Heart right ventricle (tissue), 16 donors: ENCODE data around the gene PCYOX1L. TPM values are rescaled to one million over a fixed set of nuclear protein-coding genes. Genes with fewer than 3 reads are reported as not detected.

Experiments used
- ATAC-seq, 8 donors: fragments of 200-7000 bp; cut with Tn5 transposase; one replicate each; pipeline ENCODE4 v1.9.1; 2020; ENCODE audit warnings: mild to moderate bottlenecking in 8 of 8, moderate library complexity in 8 of 8, moderate number of reproducible peaks in 1 of 8
- DNase-seq, 2 donors: peaks; one replicate each; pipeline ENCODE4 v3.0.0-alpha.2; 2020
- H3K27ac ChIP-seq, 10 donors: fragments of 200-600 bp; sonication (generic) in 2 of 10; one replicate each; pipeline versions ENCODE4 v1.5.0 to v1.8.0; 2020 to 2022; ENCODE audit warnings: mild to moderate bottlenecking in 3 of 10
- H3K27me3 ChIP-seq, 7 donors: fragments of 200-600 bp; one replicate each; pipeline ENCODE4 v1.8.0; 2021 to 2022; ENCODE audit warnings: mild to moderate bottlenecking in 2 of 7
- H3K36me3 ChIP-seq, 9 donors: fragments of 200-600 bp; sonication (generic) in 1 of 9; one replicate each; pipeline versions ENCODE4 v1.5.0 to v1.8.0; 2020 to 2022; ENCODE audit warnings: mild to moderate bottlenecking in 2 of 9
- H3K4me1 ChIP-seq, 9 donors: fragments of 200-600 bp; sonication (generic) in 1 of 9; one replicate each; pipeline versions ENCODE4 v1.5.0 to v1.8.0; 2020 to 2022; ENCODE audit warnings: mild to moderate bottlenecking in 4 of 9
- H3K4me3 ChIP-seq, 10 donors: fragments of 200-600 bp; sonication (generic) in 2 of 10; one replicate each; pipeline versions ENCODE4 v1.5.0 to v1.8.0; 2020 to 2022; ENCODE audit warnings: mild to moderate bottlenecking in 7 of 10, moderate library complexity in 2 of 10
- H3K9me3 ChIP-seq, 11 donors: fragments of 200-600 bp in 10 of 11; sonication (generic) in 2 of 11; one replicate each; pipeline versions ENCODE4 v1.5.0 to v1.8.0; 2013 to 2022; ENCODE audit warnings: mild to moderate bottlenecking in 2 of 11, control low read depth in 1 of 11, moderate library complexity in 1 of 11
- CTCF ChIP-seq, 9 donors: fragments of 200-600 bp; sonication (generic) in 2 of 9; IDR thresholded peaks; one replicate each; pipeline versions ENCODE4 v1.5.0 to v1.8.0; 2021 to 2022; ENCODE audit warnings: antibody characterized with exemption in 9 of 9, mild to moderate bottlenecking in 5 of 9, moderate library complexity in 1 of 9
- WGBS, 2 donors: extraction: QIAGEN DNeasy Blood & Tissue Kit; methylation state at CpG; one replicate each; pipeline ENCODE4 v1.1.7; 2013; ENCODE audit warnings: inconsistent platforms in 1 of 2; 5-methylcytosine and 5-hydroxymethylcytosine counted together
- intact Hi-C, 10 donors: fragments of 100-400 bp; cut with DNase I; formaldehyde crosslinking; loops; one replicate each; pipeline versions ENCODE4 v1.11.1 to v1.14.2; 2022
- polyA plus RNA-seq, 2 donors: library from polyadenylated mRNA; stranded (reverse); fragments of 200-250 nt; gene quantifications; one replicate each; pipeline ENCODE4 v1.2.3, GENCODE V29; 2013
- total RNA-seq, 10 donors: library from RNA; stranded (reverse); fragmentation: NEBNext Ultra II Directional in 3 of 10; extraction: Animal tissue kit (Norgen Biotek cat#: 25700) in 3 of 10; gene quantifications; one replicate each; pipeline versions ENCODE4 v1.2.1 to v1.2.4, GENCODE V29; 2021 to 2023
- donor health status: Arrhythmogenic right ventricular cardiomyopathy.
- donor health status: ischemic (EF 13 %, LVEDD 7.1; RV severe dilation, severe dysfunction).
- donor health status: healthy with polysubstance abuse.
- donor health status: DM: no; HTN: yes; CAD: no.
- donor health status: DM: no; HTN: no; CAD: no.
- donor health status: ischemic (EF 25% LVEDD 6.9; RV normal size, moderate dysfunction).
- donor health status: ischemic (EF 25% LVEDD 5.7; RV mildly dilated, moderate dysfunction).
- donor health status: healthy.
- donor health status: DM: yes; HTN: yes; CAD: no.
- donor health status: Ischemic cardiomyopathy.
- donor health status: ischemic (EF 35%, LVEDD 5.7; RV mildly dilated, moderate dysfunction).
- donor health status: nonischemic (EF 11% LVEDD 7.7; RV severe dilation, severe dysfunction).
- donor health status: DM: yes; HTN: yes; CAD: no.
- donor health status: PGD.
- donor health status: ischemic (EF 29% LVEDD 5.4; RV normal size, mild dysfunction).
- donor health status: nonischemic (EF 23%, LVEDD 6.1; RV moderate dilation, normal function).

The PCYOX1L gene
- total and polyA plus RNA-seq, 12 donors: 2.6 to 6.2 (median 4.4) TPM

- Histone ChIP-seq H3K4me3 (no peak overlapping the region), H3K27ac (peak overlapping the region in 8 of 10 donors; percentile 3 to 71 (median 42)), H3K27me3 (no peaks in the 10 kb centered on the region), H3K9me3 (no peaks in the 10 kb centered on the region), H3K36me3 (peaks cover 0 to 100% (median 37%) of the 10 kb centered on the region in 9 donors), H3K4me1 (peaks cover 2 to 49% (median 19%) of the 10 kb centered on the region in 9 donors)
- WGBS, 2 donors: 60 to 64% methylated on average over 10 of the region's 10 CpGs
- no peak for TF ChIP-seq CTCF (IDR thresholded peaks at IDR 0.05)
- DNase-seq (peak; percentile 57 to 59), ATAC-seq (peak in 7 of 8 donors; percentile 13 to 47 (median 31))
- intact Hi-C loops: loop anchor here in 2 of 10 donors (5.0 kb wide), 2 partner anchors 36 to 39 kb away; partner anchors contain the start of genes AFAP1L1 (in 1 of the 2) and GRPEL2 (in 1 of the 2)
These were observed 46.7 kb upstream of the PCYOX1L start for GRCh38 chr5:149310947-149311658.

- Histone ChIP-seq H3K4me1 (peaks cover 2 to 53% (median 18%) of the 10 kb centered on the region in 9 donors), H3K36me3 (peaks cover 0 to 100% (median 32%) of the 10 kb centered on the region in 9 donors), H3K9me3 (no peaks in the 10 kb centered on the region), H3K4me3 (no peak overlapping the region), H3K27ac (peak overlapping the region in 7 of 10 donors; percentile 1 to 71 (median 22)), H3K27me3 (no peaks in the 10 kb centered on the region)
- no peak for TF ChIP-seq CTCF (IDR thresholded peaks at IDR 0.05)
- WGBS, 2 donors: 62 to 66% methylated on average over 6 of the region's 6 CpGs
- no peak for DNase-seq
- intact Hi-C loops: loop anchor here in 2 of 10 donors (5.0 kb wide), 2 partner anchors 34 to 41 kb away; partner anchors contain the start of genes AFAP1L1 (in 1 of the 2) and GRPEL2 (in 1 of the 2)
- ATAC-seq: peak in 4 of 8 donors; percentile 30 to 38 (median 31)
These were observed 44.5 kb upstream of the PCYOX1L start for GRCh38 chr5:149313151-149313841.

- peaks cover 0 to 100% (median 32%) of the 10 kb centered on the region in 9 donors for H3K36me3 ChIP-seq
- H3K9me3 ChIP-seq: no peaks in the 10 kb centered on the region
- H3K4me1 ChIP-seq: peaks cover 2 to 56% (median 22%) of the 10 kb centered on the region in 9 donors
- H3K27me3 ChIP-seq: no peaks in the 10 kb centered on the region
- no peak for TF ChIP-seq CTCF (IDR thresholded peaks at IDR 0.05)
- H3K4me3 ChIP-seq: no peak overlapping the region
- intact Hi-C loops: loop anchor here in 6 of 10 donors (5.0 kb wide), 7 partner anchors 33 to 253 kb away; partner anchors contain the start of genes AFAP1L1 (in 2 of the 6), GRPEL2 (in 1 of the 6) and PCYOX1L (in 1 of the 6)
- H3K27ac ChIP-seq: peak overlapping the region in 1 of 10 donors; percentile 48
- no peak for ATAC-seq
- no peak for DNase-seq
- WGBS, 2 donors: 74 to 81% methylated on average over 4 of the region's 4 CpGs
These were observed 43.2 kb upstream of the PCYOX1L start for GRCh38 chr5:149314571-149315111.

GRCh38 chr5:149315753-149316152 is 42.1 kb upstream of the PCYOX1L start:
- TF ChIP-seq CTCF (IDR thresholded peaks at IDR 0.05): no peak
- Histone ChIP-seq H3K4me1 (peaks cover 2 to 56% (median 22%) of the 10 kb centered on the region in 9 donors), H3K9me3 (no peaks in the 10 kb centered on the region), H3K27me3 (no peaks in the 10 kb centered on the region), H3K27ac (peak overlapping the region in 2 of 10 donors; percentile 5 to 48), H3K36me3 (peaks cover 0 to 99% (median 33%) of the 10 kb centered on the region in 9 donors), H3K4me3 (no peak overlapping the region)
- no peak for DNase-seq
- intact Hi-C loops: loop anchor here in 6 of 10 donors (2.0 to 5.0 kb wide), 7 partner anchors 42 to 252 kb away; partner anchors contain the start of genes AFAP1L1 (in 1 of the 6) and PCYOX1L (in 1 of the 6)
- 90% methylated on average over 6 of the region's 6 CpGs for WGBS, 2 donors
- ATAC-seq: no peak
